Raji (cell line): ENCODE results near the gene IFNG-AS1.

Experiments used
- POLR2A ChIP-seq: IDR thresholded peaks from 2 replicates; pipeline ENCODE4 v1.6.1; 2011; ENCODE audit warnings: low read depth, low read length, control low read depth; ENCODE audit not compliant: insufficient read depth

Gene IFNG-AS1

GRCh38 chr12:68013181-68013580, 23.9 kb downstream of the IFNG-AS1 start:
- no peak for TF ChIP-seq POLR2A

- TF ChIP-seq POLR2A = no peak
Measured at GRCh38 chr12:68016136-68016535, 26.9 kb downstream of the IFNG-AS1 start.

- no peak for TF ChIP-seq POLR2A
Measured at GRCh38 chr12:68018315-68018714, 29.1 kb downstream of the IFNG-AS1 start.

DNA sequence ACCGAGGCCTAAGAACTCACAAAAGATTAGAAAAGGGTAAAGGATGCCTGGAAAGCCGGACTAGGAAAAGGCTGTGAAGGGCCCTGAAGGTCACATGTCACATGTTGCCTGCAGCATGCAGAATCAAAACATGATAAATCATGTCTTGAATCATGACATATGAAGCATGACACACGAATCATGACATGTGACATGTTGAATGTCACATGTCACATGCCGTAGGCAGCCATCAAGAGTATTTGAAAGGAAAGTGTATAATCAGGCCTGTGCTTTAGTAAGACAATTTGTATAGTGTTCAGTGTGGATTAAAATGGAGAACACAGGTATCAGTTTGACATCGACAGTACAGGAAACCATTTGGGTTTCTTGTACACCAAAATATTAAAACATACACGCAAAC, 30.8 kb downstream of the IFNG-AS1 start:
- no peak for TF ChIP-seq POLR2A

DNA sequence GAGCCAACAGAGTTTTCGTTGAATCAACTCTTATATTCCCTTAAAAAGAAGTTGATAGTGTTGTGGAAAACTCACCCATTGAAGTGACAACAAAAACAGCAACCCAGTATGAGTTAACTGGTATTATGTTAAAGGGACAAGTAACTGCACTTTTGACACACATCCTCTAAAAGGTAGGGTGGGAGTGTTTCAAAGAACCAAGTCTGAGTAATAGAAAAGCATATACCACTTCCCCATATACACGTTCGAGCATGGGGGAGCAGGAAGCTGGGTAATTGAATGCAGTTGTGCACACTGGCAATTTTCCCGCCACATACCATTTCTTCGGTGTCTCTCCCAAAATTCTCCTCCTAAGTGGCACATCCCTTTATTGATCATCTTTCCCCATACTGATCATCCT, 31.5 kb downstream of the IFNG-AS1 start:
- TF ChIP-seq POLR2A = no peak

DNA sequence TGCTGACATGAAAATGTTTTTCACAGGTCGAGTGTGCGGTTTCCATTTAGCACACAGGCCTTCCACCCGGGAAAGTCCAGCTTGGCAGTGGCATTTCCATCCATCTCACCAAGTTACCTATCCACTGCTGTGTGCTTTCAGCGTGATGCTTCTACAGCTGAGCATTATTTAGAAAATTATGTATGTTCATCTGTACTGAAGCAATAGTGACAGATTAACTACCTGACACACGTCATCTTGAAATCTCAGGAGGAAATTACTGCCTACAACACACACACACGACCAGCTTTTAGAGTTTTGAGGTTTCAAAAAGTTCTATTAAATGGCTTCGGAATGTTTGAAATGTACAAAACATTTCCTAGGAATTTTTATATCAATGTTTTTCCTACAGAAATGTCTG, 39.4 kb downstream of the IFNG-AS1 start:
- TF ChIP-seq POLR2A = no peak

GRCh38 chr12:68030248-68030647, 41.0 kb downstream of the IFNG-AS1 start:
- no peak for TF ChIP-seq POLR2A

DNA sequence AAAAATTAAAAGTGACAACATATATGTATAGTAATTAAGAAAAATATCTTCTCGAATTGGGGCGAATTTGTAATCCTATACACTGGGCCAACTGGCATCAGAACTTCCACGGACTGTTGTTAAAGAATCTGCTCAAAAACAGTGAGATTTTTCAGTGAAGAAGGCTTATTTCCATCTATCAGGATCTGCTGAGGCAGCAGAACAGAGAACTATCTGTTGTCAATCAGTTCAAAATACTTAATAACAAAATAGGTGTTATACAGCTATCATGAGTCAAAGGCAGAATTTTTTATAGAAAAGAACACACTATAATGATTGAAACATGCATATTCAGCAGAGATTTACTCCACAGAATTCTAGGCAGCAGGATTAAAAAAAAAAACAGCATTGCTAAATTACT, 41.9 kb downstream of the IFNG-AS1 start:
- TF ChIP-seq POLR2A = no peak

GRCh38 chr12:68031881-68032739, 42.9 kb downstream of the IFNG-AS1 start:
- no peak for TF ChIP-seq POLR2A

DNA sequence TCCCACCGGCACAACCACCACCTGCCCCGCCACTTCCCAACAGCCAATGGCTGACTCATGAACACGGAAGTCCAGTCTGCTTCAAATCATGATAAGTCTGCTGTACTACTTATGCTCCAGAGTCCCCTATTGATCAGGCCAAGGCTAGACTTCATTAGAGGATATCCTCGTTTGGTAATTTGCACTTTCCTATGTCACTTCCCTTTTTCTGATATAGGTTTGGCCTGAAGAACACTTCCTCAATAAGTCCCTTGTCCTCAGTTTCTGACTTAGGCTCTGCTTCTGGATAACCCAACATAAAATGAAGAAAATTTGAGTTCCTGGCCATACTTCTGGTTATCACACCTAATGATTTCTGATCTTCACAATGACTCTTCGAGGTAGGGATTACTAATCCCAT, 45.3 kb downstream of the IFNG-AS1 start:
- no peak for TF ChIP-seq POLR2A

GRCh38 chr12:68036642-68037041, 47.4 kb downstream of the IFNG-AS1 start:
- TF ChIP-seq POLR2A = no peak

GRCh38 chr12:68037616-68038255, 48.5 kb downstream of the IFNG-AS1 start:
- TF ChIP-seq POLR2A = no peak

GRCh38 chr12:68038650-68039049, 49.4 kb downstream of the IFNG-AS1 start:
- no peak for TF ChIP-seq POLR2A

DNA sequence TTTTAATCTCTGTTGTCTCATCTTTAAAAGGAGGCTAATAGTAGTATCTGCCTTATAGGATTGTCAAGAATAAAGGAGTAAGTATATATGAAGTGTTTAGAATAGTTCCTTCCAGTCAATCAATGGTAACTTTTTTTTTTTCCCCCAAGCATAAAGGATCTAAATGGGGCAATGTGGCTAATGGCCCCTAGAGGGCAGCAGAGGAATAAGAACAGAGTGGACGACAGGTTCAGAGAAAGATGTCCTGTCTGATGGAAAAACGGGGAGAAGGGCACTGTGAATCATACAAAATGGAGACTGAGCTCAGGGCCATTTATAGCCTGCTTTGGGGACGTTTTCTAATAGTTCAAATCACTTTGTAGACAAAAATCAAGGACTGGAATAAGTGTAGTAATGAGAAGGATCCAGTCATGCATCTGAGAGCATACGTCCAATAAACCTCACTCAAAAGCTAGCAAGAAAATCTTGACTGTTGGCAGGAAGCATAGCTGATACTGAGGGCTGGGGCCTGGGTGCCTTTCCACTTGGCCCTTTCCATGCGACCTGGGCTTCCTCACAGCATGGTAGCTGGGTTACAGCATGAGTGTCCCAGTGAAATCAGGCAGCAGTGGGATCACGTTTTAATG, 51.3 kb downstream of the IFNG-AS1 start:
- TF ChIP-seq POLR2A = no peak

DNA sequence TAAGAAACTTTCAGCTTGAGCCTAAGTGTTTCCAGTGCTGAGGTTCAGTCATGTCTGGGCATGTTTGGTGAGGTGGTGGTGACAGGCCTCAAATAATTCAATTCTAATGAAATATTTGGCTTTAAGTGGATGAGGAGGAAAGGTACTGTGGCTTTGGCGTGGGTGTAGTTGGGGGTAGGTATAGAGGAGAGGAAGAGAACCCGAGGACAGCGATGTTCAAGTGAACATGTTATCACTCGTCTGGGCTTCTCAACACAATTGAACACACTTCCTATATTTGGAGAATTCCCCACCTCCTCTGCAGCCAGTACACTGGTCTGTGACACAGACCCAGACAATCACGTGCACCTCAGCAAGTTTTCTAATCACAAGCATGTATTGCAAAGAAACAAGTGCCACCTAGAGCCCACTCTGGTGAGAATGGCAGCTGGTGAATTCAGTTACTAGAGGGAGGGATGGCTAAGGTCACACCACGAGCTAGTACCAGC, 53.0 kb downstream of the IFNG-AS1 start:
- no peak for TF ChIP-seq POLR2A

GRCh38 chr12:68043435-68043834, 54.2 kb downstream of the IFNG-AS1 start:
- TF ChIP-seq POLR2A = no peak
